AG08395 (cell line): ENCODE results near the gene COL4A2.
A peak's percentile ranks its signal among the peaks of the same experiment; 100 is the strongest.
"Not testable (repeated sequence)": the region's sequence is repeated elsewhere in the genome, so short reads cannot be mapped to it uniquely, and the experiment has no call there.

Experiments used
- DNase-seq: peaks from one replicate; pipeline ENCODE4 v3.0.0; 2012; ENCODE audit warnings: mixed read lengths, low spot score

COL4A2 gene

DNA sequence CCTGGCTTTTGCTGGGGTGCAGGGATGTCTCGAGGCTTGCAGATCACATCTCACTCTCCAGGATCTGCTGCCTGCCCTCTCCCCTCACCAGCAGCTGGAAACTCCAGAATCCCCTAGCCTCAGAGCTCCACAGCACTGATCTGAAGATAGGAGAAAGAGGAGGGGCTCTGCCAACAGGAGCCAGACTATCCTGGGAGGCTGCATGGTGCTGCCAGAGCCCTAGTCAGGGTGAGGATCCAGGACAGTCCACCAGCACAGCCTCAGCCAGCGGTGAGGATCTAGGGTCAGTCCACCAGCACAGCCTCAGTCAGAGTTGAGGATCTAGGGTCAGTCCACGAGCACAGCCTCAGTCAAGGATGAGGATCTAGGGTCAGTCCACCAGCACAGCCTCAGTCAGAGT lies 189.2 kb downstream of the COL4A2 start:
- DNase-seq: no peak

DNA sequence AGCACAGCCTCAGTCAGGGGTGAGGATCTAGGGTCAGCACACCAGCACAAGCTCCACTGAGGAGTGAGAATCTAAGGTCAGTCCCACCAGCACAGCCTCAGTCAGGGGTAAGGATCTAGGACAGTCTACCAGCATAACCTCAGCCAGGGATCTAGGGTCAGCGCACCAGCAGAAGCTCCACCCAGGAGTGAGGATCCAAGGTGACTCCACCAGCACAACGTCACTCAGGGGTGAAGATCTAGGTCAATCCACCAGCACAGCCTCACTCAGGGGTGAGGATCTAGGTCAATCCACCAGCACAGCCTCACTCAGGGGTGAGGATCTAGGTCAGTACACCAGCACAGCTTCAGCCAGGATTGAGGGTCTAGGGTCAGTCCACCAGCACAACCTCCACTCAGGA lies 189.9 kb downstream of the COL4A2 start:
- no peak for DNase-seq

DNA sequence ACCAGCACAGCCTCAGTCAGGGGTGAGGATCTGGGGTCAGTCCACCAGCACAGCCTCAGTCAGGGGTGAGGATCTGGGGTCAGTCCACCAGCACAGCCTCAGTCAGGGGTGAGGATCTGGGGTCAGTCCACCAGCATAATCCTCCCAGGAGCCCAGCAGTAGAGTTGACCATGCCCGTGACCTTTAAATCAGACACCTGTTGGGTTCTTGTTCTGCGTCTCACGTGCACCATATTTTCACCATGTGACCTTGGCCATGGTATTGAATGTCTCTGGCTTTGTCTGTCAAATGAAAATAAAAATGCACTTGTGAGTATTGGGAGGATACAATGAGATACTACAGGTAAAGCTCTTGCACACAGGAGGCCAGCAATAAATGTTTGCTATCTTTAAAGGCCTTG lies 190.8 kb downstream of the COL4A2 start:
- not testable (repeated sequence) for DNase-seq

DNA sequence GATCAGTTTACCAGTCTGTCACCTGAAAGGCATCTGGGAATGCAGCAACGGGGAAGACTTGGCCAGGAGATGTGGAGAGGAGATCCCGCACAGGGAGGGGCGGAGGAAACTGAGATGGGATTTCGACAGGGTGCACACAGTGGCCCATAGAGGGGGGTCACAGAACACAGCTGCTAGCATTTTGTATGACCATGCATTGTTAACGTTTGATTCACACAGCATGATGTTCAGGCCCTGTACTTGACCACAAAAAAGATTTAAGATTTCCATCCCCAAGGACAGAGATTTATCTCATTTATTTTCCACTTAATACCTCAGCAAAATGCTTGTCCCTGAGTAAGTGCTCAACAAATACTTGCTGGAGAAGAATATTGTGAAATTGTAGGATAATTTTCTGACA lies 191.2 kb downstream of the COL4A2 start:
- no peak for DNase-seq

DNA sequence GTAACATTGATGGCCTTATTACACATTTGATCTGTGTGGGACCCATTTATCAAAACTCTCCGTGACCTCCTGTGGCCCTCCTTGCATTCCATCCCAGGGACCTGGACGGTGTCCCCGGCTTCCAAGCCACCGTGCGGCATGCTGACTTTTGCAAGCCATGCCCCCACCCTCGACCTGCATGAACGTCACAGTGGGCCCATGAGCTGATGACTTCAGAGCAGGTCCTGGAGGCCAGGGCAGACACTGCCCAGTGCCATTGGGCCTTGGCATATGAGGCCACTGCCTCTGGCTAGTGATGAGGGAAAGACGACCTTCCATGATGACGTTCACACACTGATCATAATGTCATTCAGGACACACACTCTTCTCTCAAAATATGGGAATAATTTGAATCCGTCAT lies 191.7 kb downstream of the COL4A2 start:
- no peak for DNase-seq

DNA sequence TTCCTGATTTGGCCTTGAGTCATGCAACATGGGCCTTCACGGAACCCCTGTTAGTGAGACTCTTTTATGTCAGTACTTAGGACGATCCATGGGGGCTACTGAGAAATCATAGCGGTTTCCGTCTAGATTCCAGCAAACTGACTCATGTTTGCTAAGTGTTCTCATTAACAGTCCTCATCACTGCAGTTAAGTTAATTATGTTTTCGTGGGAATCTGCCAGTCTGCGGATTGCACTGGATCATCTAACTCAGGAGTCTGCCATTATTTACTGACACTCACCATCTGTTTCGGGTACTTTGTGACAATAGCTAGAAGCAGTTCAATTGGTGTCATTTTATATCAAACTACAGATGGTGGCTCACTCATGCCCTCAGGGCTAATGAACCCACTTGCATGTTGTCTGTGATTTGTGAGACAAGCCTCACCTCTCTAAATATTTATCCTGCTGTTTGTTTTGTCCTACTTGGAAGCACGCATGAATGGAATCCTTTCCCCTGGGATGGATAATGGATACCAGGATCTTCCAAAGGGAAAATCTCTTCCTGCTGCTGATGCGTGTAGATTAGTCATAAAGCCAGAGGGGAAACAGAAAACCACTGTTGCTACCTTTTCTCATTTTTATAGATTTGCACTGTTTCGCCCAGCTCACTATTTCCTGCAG lies 192.7 kb downstream of the COL4A2 start:
- peak; percentile 83 for DNase-seq

DNA sequence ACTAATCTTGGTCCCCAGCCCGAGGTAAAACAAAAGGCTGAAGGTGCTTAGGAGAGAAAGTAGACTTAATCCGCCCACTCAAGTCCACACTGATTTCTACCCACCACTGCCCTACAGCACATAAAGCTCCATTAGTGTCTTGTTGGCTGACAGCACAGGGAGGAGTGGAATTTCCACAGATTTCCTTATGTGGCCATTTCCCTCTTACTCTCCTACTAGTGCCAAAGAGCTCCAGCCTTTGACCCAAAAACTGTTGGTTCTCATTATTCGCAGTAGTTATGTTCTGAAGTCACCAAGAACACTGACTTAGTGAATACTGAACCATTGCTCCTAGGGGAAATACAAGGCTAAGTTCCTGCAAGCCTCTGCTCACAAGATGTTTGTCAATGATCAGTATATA lies 193.3 kb downstream of the COL4A2 start:
- DNase-seq: no peak

DNA sequence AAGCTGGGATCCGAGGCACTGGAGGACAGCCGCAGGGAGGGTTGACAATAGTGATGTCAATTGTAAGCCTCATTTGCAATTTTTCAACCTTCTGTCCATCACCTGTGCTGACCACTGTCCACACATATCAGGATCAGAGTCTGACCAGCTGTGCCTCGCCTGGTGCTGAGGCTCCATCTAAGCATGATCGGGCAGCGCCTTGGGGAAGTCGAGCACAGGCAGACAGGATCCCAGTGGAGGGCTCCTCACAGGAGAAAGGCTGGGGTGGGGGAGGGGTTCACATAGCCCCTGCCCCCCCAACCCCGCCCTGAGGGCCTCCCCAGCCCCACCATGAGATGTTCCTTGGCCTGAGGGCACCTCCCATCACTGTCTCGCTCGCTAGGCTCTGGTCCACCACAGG lies 194.1 kb downstream of the COL4A2 start:
- DNase-seq: no peak

DNA sequence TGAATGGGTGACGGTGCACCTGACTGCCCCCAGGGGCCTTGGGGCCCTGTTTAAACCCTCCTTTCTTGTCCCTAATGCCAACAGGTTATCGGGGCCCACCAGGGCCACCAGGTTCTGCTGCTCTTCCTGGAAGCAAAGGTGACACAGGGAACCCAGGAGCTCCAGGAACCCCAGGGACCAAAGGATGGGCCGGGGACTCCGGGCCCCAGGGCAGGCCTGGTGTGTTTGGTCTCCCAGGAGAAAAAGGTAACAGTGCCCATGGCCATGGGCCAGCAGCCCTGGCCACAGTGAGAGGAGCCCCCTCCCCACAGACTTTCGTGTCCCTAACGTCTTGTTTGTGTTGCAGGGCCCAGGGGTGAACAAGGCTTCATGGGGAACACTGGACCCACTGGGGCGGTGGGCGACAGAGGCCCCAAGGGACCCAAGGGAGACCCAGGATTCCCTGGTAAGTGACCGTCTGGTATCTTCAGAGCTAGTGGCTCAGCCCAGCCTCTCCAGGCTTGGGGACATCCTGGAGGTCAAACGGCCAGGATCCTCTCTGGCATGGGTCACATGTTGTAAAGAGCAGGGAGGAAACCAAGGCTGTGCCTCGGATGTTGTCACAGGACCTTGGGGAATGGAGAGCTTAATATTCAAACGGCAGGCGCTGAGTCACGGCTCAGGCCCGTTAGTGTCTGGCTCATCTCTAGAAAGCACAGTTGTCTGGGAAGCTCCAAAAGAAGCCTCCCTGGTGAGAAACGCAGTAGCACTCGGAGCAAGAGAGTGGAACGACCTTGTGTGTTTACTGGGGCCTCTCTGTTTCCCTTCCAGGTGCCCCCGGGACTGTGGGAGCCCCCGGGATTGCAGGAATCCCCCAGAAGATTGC lies 196.2 kb downstream of the COL4A2 start:
- DNase-seq: peak; percentile 49

DNA sequence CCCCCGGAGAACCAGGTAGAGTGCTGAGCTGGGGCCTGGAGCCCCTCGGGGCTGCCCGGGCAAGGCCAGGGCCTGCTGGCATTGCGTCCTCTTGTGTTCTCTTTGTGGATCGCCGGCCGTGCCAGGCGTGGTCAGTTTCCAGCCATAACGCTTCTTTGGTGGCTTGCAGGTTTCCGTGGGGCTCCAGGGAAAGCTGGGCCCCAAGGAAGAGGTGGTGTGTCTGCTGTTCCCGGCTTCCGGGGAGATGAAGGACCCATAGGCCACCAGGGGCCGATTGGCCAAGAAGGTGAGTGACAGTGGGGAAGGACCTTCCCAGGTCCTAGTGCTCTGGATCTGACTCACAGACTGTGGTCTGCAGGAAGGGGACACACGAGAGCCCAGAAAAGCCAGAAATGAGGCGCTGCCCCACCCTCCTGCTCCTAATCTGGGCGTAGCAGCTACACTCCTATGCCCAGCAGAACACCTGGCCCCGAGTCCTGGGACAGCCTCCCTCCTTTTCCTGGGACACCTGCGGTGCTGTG lies 197.0 kb downstream of the COL4A2 start:
- no peak for DNase-seq

DNA sequence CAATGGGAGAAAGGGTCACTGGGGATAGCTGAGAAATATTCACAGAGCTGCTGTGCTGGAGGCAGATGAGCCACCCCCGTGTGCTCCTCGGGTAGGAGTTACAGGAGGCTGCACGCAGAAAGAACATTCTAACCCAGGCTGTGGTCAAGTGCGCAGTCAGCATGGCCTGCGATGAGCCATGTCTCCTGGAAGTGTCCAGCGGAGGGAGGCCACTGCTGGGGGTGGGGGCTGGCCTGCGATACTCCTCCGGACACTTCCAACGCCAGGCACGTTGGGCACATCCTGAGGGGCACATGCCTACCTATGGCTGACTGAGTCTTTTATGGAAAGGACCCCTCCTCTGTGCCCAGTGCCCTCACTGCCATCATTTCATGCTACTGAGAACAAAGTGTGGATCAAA lies 198.5 kb downstream of the COL4A2 start:
- no peak for DNase-seq

DNA sequence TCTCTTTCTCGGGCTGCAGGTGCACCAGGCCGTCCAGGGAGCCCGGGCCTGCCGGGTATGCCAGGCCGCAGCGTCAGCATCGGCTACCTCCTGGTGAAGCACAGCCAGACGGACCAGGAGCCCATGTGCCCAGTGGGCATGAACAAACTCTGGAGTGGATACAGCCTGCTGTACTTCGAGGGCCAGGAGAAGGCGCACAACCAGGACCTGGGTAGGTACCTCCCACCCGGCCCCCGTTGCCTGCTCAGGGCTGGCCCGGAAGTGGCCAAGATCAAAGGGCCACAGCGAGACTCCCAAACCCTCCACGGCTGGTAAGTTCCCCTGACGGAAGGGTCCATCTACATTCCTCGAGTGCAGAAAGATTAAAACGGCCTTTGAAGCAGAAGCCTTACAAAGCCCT lies 199.3 kb downstream of the COL4A2 start:
- no peak for DNase-seq

DNA sequence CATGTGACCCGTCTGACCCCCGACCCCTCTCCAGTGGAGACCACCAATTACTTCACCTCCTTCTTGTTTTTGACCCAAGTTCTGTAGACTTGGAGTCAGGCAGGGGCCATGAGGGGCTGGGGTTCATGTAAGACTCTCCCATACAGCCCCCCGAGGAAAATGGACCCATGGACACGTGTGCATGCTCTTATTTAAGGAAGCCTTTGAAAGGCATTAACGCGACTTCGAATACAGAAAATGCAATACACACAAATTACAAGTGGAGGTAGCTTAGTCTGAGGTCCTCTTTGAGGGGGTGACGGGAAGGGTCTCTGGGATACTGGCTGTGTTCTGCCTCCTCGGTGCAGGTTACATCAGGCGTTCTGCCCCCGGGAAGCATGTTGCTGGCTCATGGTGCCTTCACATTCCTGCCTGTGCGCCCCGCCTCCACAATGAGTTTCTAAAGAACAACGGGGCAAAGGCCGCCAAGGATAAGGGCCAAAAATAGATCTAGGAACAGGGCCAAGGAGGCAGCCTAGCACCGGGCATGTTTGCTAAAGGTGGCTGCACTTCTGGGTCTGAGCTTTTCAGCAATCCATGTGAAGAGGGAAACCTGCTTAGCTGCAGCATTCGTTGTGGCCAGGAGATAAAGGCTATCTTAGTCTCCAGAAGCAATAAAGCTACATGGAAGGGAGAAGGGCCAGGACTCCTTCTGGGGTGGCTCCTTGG lies 199.9 kb downstream of the COL4A2 start:
- DNase-seq: no peak

DNA sequence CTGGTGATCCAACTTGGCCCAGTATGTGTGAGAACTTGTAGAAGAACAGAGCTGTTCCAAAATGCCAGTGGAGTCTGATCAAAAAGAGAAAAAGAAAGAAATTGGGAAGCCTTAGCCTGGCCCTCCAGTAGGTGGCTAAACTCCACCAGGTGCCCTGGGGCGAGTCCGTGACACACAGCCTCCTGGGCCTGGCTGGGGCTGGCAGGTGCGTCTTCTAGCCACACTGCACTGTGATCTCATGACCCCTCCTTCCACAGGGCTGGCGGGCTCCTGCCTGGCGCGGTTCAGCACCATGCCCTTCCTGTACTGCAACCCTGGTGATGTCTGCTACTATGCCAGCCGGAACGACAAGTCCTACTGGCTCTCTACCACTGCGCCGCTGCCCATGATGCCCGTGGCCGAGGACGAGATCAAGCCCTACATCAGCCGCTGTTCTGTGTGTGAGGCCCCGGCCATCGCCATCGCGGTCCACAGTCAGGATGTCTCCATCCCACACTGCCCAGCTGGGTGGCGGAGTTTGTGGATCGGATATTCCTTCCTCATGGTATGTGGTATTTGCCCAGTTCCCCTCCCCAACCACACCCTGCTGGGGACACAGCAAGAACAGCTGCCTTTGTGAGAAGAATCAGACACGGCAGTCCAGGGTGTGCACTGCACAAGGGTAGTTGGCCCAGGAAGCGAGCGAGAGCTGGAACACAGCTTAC lies 200.7 kb downstream of the COL4A2 start:
- no peak for DNase-seq

DNA sequence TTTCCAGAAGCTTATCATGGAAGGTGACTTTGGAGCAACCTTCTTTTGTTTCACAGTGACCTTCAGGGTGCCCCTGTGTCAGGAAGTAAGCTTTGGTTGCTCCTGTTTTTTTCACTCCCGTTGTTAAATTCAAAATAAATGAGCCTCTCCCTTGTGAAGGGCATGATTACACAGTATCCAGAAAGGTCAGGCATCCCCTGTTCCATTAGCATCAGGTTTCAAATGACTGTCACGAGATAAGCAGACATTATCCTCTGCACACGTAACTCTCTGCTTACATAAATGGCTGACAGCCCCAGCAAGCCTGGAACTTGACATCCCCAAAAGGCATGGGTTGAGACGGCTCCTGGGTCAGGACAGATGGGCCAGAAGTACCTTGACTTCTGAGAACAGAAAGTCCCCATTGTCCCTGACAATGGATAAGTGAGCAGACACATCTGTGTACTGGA lies 202.4 kb downstream of the COL4A2 start:
- DNase-seq: no peak

DNA sequence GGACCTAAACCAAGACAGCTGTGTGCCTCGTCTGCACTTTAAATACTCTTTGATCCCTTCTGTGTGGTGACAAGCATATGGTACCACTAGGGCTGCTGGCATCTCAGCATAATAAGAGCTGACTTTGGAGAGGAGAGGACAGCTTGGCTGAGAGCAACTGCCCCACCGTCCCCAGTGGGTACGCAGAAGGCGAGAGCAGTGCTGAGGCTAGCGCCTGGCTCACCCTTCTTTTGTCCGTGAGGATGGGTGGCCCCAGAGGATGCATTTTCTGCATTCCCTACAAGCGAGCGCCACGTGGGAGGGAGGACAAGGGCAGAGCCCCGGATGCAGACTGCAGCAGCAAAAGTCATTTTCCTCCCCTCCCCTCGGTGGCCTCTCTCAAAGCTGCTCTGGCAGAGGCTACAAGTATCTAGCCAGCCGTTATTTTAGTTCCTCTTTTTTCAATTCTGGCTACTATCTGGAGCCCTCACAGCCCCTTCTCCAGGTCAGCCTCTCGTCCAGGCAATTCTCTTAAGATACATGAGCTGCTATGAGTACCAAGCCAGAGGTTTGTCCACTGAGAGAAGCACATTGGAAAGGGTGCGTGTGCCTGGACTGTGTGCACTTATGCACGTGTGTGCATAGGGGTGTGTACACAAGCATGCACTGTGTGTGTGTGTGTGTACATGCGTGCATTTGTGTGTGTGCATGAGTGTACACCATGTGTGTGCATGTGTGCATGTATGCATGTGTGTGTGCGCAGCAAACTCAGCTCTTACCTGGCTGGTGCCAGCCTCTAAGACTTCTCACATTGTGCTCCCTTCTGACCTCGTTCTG lies 203.1 kb downstream of the COL4A2 start:
- peak; percentile 36 for DNase-seq

DNA sequence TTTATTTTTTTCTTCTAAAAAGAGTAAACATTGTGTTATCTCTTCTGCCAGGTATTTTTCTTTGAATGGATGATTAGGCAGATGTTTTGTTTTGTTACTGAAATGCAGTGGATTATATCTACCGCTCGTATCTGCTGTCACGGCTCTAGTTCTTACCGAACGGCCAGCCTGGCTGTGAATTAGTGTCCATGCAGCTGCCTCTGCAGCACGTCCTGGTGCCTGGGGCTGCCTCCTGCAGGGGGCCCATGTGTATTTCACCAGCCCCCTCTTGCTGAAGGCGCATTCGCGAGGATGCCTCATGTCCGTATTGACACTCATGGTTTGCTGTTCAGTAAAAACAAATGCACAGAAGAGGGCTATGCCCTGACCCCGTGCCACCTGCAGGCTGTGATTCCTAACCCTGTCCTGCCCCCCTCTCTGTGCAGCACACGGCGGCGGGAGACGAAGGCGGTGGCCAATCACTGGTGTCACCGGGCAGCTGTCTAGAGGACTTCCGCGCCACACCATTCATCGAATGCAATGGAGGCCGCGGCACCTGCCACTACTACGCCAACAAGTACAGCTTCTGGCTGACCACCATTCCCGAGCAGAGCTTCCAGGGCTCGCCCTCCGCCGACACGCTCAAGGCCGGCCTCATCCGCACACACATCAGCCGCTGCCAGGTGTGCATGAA lies 204.6 kb downstream of the COL4A2 start:
- DNase-seq: no peak

DNA sequence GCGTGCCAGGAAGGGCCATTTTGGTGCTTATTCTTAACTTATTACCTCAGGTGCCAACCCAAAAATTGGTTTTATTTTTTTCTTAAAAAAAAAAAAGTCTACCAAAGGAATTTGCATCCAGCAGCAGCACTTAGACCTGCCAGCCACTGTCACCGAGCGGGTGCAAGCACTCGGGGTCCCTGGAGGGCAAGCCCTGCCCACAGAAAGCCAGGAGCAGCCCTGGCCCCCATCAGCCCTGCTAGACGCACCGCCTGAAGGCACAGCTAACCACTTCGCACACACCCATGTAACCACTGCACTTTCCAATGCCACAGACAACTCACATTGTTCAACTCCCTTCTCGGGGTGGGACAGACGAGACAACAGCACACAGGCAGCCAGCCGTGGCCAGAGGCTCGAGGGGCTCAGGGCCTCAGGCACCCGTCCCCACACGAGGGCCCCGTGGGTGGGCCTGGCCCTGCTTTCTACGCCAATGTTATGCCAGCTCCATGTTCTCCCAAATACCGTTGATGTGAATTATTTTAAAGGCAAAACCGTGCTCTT lies 205.2 kb downstream of the COL4A2 start:
- DNase-seq: no peak

DNA sequence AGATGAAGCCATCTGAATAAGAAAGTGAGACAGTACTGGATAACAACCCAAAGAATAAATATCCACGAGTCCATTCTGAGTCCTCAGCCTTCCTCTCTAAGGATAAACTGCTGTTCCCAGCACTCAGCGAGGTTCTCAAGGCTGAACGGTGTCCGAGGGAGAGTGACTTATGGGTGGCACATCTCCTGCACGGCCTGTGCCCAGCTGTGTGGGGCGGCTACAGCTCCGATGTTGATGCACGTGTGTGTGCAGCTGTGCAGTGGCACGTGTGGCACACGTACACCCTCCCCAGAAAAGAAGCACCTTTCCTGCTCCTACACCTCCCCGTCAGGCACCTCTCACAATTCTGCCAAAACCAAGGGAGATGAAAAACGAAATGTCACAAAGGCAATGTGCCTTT lies 209.4 kb downstream of the COL4A2 start:
- no peak for DNase-seq

DNA sequence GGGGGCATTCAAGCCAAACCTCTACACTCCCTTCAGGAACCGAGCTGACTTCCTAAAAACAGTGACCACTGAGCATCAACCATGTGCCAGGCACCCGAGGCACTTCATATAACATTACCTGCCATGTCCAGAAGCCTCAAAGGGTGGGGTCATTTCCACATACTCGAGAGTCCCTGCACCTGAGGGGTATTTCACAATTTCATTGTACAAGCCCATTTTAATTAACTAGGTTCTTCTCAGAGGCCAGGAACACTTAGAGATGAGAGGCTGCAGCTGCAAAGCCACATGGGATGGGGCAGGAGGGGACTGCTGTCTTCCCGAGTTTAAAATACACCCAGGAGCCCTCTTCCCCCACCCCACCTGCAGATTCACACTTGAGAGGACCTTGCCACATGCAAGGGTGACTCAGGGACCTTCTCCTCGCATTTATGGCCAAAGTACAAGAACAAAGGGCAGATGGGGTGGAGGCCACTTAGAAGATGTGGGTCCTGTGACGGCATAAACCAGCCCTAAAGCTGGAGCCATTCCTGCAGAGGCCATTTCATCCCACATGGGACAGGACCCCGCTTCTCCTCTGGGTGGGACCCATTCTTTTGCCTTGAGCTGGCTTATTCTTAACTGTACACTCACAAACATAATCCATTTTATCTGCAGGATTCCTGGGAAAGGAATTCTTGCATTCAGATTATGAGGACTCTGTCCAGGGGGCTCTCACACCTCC lies 210.6 kb downstream of the COL4A2 start:
- DNase-seq: no peak
